GM18505 (cell line): ENCODE results near the gene SORL1-AS1.

Experiments used
- ATAC-seq: cut with Tn5 transposase; IDR thresholded peaks from one replicate; pipeline ENCODE4 v1.9.1; 2021; ENCODE audit not compliant: unreplicated experiment
- POLR2A ChIP-seq: IDR thresholded peaks from 4 replicates; pipeline ENCODE4 v1.6.1; 2011; ENCODE audit warnings: borderline replicate concordance; ENCODE audit not compliant: insufficient read depth, insufficient read length; ENCODE audit errors: extremely low read depth

Gene SORL1-AS1

GRCh38 chr11:121451986-121452608, 670 bp downstream of the SORL1-AS1 start, which contains the start of gene SORL1:
SORL1 (plus strand) TSS chr11:121452314; CDS start chr11:121452332, 18 bp downstream.
- peak; percentile 67 for TF ChIP-seq POLR2A

GRCh38 chr11:121451178-121451985, 1.4 kb downstream of the SORL1-AS1 start:
- peak; percentile 36 for TF ChIP-seq POLR2A
- ATAC-seq: no peak

More at GRCh38 chr11:121451986-121452608, 670 bp downstream of the SORL1-AS1 start, which contains the start of gene SORL1:
- peak; percentile 62 for ATAC-seq

- no peak for TF ChIP-seq POLR2A
- no peak for ATAC-seq
Measured at GRCh38 chr11:121450401-121450800, 2.4 kb downstream of the SORL1-AS1 start.

GRCh38 chr11:121449626-121450025, 3.1 kb downstream of the SORL1-AS1 start:
- no peak for ATAC-seq
- peak; percentile 9 for TF ChIP-seq POLR2A

- peak; percentile 38 for TF ChIP-seq POLR2A
- ATAC-seq: no peak
Measured at GRCh38 chr11:121449123-121449522, 3.6 kb downstream of the SORL1-AS1 start.

- no peak for ATAC-seq
Measured at GRCh38 chr11:121448431-121448941, 4.3 kb downstream of the SORL1-AS1 start.

GRCh38 chr11:121448011-121448410, 4.8 kb downstream of the SORL1-AS1 start:
- no peak for TF ChIP-seq POLR2A
- no peak for ATAC-seq

More at GRCh38 chr11:121448431-121448941, 4.3 kb downstream of the SORL1-AS1 start:
- no peak for TF ChIP-seq POLR2A

- no peak for TF ChIP-seq POLR2A
- ATAC-seq: no peak
Measured at GRCh38 chr11:121446752-121447156, 6.0 kb downstream of the SORL1-AS1 start.

GRCh38 chr11:121445071-121445768, 7.5 kb downstream of the SORL1-AS1 start:
- ATAC-seq: no peak
- TF ChIP-seq POLR2A: peak; percentile 21

GRCh38 chr11:121444526-121444925, 8.2 kb downstream of the SORL1-AS1 start:
- ATAC-seq: no peak
- no peak for TF ChIP-seq POLR2A

GRCh38 chr11:121443688-121444275, 9.0 kb downstream of the SORL1-AS1 start:
- TF ChIP-seq POLR2A: no peak

GRCh38 chr11:121441521-121441920, 11.2 kb downstream of the SORL1-AS1 start:
- TF ChIP-seq POLR2A: no peak
- ATAC-seq: no peak

More at GRCh38 chr11:121443688-121444275, 9.0 kb downstream of the SORL1-AS1 start:
- ATAC-seq: no peak

GRCh38 chr11:121439759-121440158, 13.0 kb downstream of the SORL1-AS1 start:
- ATAC-seq: no peak
- TF ChIP-seq POLR2A: no peak
